Sigmoid colon (tissue), 7 donors: Measurements from ENCODE around the gene BCAS2. TPM values are rescaled to one million over a fixed set of nuclear protein-coding genes. Genes with fewer than 3 reads are reported as not detected.

Experiments
- DNase-seq: peaks from one replicate; pipeline ENCODE4 v3.0.0-alpha.2; 2019
- H3K27ac ChIP-seq, 4 donors: fragments of 200-600 bp; sonication (generic); one replicate each; pipeline ENCODE4 v1.5.1; 2016 to 2019; ENCODE audit warnings: mild to moderate bottlenecking in 1 of 4
- H3K27me3 ChIP-seq, 3 donors: fragments of 200-600 bp; sonication (generic); one replicate each; pipeline ENCODE4 v1.5.1; 2019; ENCODE audit warnings: mild to moderate bottlenecking in 1 of 3
- H3K36me3 ChIP-seq, 4 donors: fragments of 200-600 bp; sonication (generic); one replicate each; pipeline ENCODE4 v1.5.1; 2016 to 2019
- H3K4me1 ChIP-seq, 4 donors: fragments of 200-600 bp; sonication (generic); one replicate each; pipeline ENCODE4 v1.5.1; 2017 to 2019
- H3K4me3 ChIP-seq, 4 donors: fragments of 200-600 bp; sonication (generic); one replicate each; pipeline ENCODE4 v1.5.1; 2017 to 2019; ENCODE audit warnings: mild to moderate bottlenecking in 2 of 4, moderate library complexity in 1 of 4
- H3K9me3 ChIP-seq, 4 donors: fragments of 200-600 bp in 3 of 4; sonication (generic) in 3 of 4; one replicate each; pipeline versions ENCODE4 v1.5.1 to v1.6.1; 2013 to 2019
- CTCF ChIP-seq, 4 experiments: fragments of 450-650 bp in 3 of 4; fragments of 200-600 bp in 1 of 4; IDR thresholded peaks; one replicate each; pipeline ENCODE4 v1.5.1; 2016 to 2019; ENCODE audit warnings: antibody characterized with exemption in 4 of 4, mild to moderate bottlenecking in 3 of 4, moderate library complexity in 2 of 4
- EP300 ChIP-seq, 4 donors: sonication (generic); formaldehyde crosslinking; IDR thresholded peaks; one replicate each; pipeline ENCODE4 v1.6.1; 2017; ENCODE audit warnings: antibody characterized with exemption in 4 of 4
- POLR2A ChIP-seq, 2 donors: fragments of 450-650 bp; IDR thresholded peaks; one replicate each; pipeline ENCODE4 v1.6.1; 2016; ENCODE audit warnings: antibody characterized with exemption in 2 of 2, mild to moderate bottlenecking in 2 of 2, moderate library complexity in 2 of 2
- POLR2AphosphoS5 ChIP-seq, 4 donors: sonication (generic); formaldehyde crosslinking; IDR thresholded peaks; one replicate each; pipeline ENCODE4 v1.6.1; 2017; ENCODE audit warnings: antibody characterized with exemption in 4 of 4
- WGBS, 2 donors: extraction: QIAGEN DNeasy Blood & Tissue Kit; methylation state at CpG; one replicate each; pipeline ENCODE4 v1.1.7; 2013; 5-methylcytosine and 5-hydroxymethylcytosine counted together
- intact Hi-C: fragments of 100-400 bp; cut with DNase I; formaldehyde crosslinking; loops from one replicate; pipeline ENCODE4 v1.15.1; 2023
- polyA plus RNA-seq, 3 donors: library from polyadenylated mRNA; stranded (reverse); fragments of 200-250 nt; gene quantifications; one replicate each; pipeline ENCODE4 v1.2.3, GENCODE V29; 2013
- total RNA-seq, 4 donors: library from RNA; depleted of rRNA; stranded (reverse); fragments of >200 nt; gene quantifications; one replicate each; pipeline ENCODE4 v1.1.0, GENCODE V29; 2016
- donor health status: healthy with polysubstance abuse.
- donor health status: Bipolar disorder and iron deficiency.
- donor health status: healthy.

BCAS2 gene
- total and polyA plus RNA-seq, 7 donors: 29.1 to 51.6 (median 40.0) TPM

GRCh38 chr1:114597949-114598348 is 16.5 kb upstream of the BCAS2 start:
- H3K27me3 ChIP-seq: no peaks in the 10 kb centered on the region
- H3K4me1 ChIP-seq: no peaks in the 10 kb centered on the region
- H3K4me3 ChIP-seq: no peak overlapping the region
- TF ChIP-seq POLR2AphosphoS5 (IDR thresholded peaks at IDR 0.05) (no peak), CTCF (IDR thresholded peaks at IDR 0.05) (no peak), EP300 (IDR thresholded peaks at IDR 0.05) (no peak), POLR2A (IDR thresholded peaks at IDR 0.05) (no peak)
- 88 to 95% methylated on average over 1 of the region's 1 CpG for WGBS, 2 donors
- no peaks in the 10 kb centered on the region for H3K9me3 ChIP-seq
- H3K27ac ChIP-seq: no peak overlapping the region
- no peak for DNase-seq
- H3K36me3 ChIP-seq: peaks cover 0 to 69% (median 5%) of the 10 kb centered on the region in 4 donors
- intact Hi-C loops: no loop called here

- no peak for DNase-seq
- intact Hi-C loops: no loop called here
- Histone ChIP-seq H3K27ac (no peak overlapping the region), H3K9me3 (no peaks in the 10 kb centered on the region), H3K36me3 (peaks cover 0 to 50% (median 4%) of the 10 kb centered on the region in 4 donors), H3K4me3 (no peak overlapping the region), H3K27me3 (no peaks in the 10 kb centered on the region), H3K4me1 (no peaks in the 10 kb centered on the region)
- no peak for TF ChIP-seq EP300 (IDR thresholded peaks at IDR 0.05)
- TF ChIP-seq POLR2AphosphoS5 (IDR thresholded peaks at IDR 0.05): no peak
- no peak for TF ChIP-seq POLR2A (IDR thresholded peaks at IDR 0.05)
- no peak for TF ChIP-seq CTCF (IDR thresholded peaks at IDR 0.05)
Measured at GRCh38 chr1:114595602-114596001, 14.2 kb upstream of the BCAS2 start.

- TF ChIP-seq EP300 (IDR thresholded peaks at IDR 0.05) (no peak), POLR2A (IDR thresholded peaks at IDR 0.05) (no peak), CTCF (IDR thresholded peaks at IDR 0.05) (no peak), POLR2AphosphoS5 (IDR thresholded peaks at IDR 0.05) (no peak)
- DNase-seq: no peak
- H3K4me1 ChIP-seq: no peaks in the 10 kb centered on the region
- intact Hi-C loops: no loop called here
- H3K27ac ChIP-seq: no peak overlapping the region
- H3K4me3 ChIP-seq: no peak overlapping the region
- no peaks in the 10 kb centered on the region for H3K9me3 ChIP-seq
- H3K36me3 ChIP-seq: peaks cover 0 to 36% (median 3%) of the 10 kb centered on the region in 4 donors
- no peaks in the 10 kb centered on the region for H3K27me3 ChIP-seq
- WGBS, 2 donors: 90 to 93% methylated on average over 3 of the region's 3 CpGs
Measured at GRCh38 chr1:114594046-114594445, 12.6 kb upstream of the BCAS2 start.

GRCh38 chr1:114589122-114589521 is 7.7 kb upstream of the BCAS2 start:
- Histone ChIP-seq H3K9me3 (no peaks in the 10 kb centered on the region), H3K4me1 (no peaks in the 10 kb centered on the region), H3K27me3 (no peaks in the 10 kb centered on the region), H3K36me3 (peaks cover 0 to 24% (median 3%) of the 10 kb centered on the region in 4 donors), H3K4me3 (no peak overlapping the region), H3K27ac (no peak overlapping the region)
- no peak for TF ChIP-seq EP300 (IDR thresholded peaks at IDR 0.05)
- TF ChIP-seq CTCF (IDR thresholded peaks at IDR 0.05): no peak
- no peak for TF ChIP-seq POLR2A (IDR thresholded peaks at IDR 0.05)
- no peak for TF ChIP-seq POLR2AphosphoS5 (IDR thresholded peaks at IDR 0.05)
- DNase-seq: no peak
- WGBS, 2 donors: 85 to 87% methylated on average over 3 of the region's 3 CpGs
- intact Hi-C loops: loop anchor here (10.0 kb wide), 1 partner anchor 1194 kb away; the partner anchor contains the start of gene MAGI3

GRCh38 chr1:114588196-114588689 is 6.8 kb upstream of the BCAS2 start:
- peaks cover 0 to 15% (median 1%) of the 10 kb centered on the region in 4 donors for H3K36me3 ChIP-seq
- no peaks in the 10 kb centered on the region for H3K27me3 ChIP-seq
- intact Hi-C loops: loop anchor here (10.0 kb wide), 1 partner anchor 1193 kb away; the partner anchor contains the start of gene MAGI3
- WGBS, 2 donors: 89% methylated on average over 2 of the region's 2 CpGs
- no peaks in the 10 kb centered on the region for H3K9me3 ChIP-seq
- H3K4me3 ChIP-seq: no peak overlapping the region
- TF ChIP-seq POLR2A (IDR thresholded peaks at IDR 0.05): no peak
- no peak for TF ChIP-seq EP300 (IDR thresholded peaks at IDR 0.05)
- no peak for TF ChIP-seq POLR2AphosphoS5 (IDR thresholded peaks at IDR 0.05)
- TF ChIP-seq CTCF (IDR thresholded peaks at IDR 0.05): no peak
- H3K4me1 ChIP-seq: no peaks in the 10 kb centered on the region
- DNase-seq: no peak
- H3K27ac ChIP-seq: no peak overlapping the region
